ENCODE measurements around the gene PHF2.

The PHF2 gene

DNA sequence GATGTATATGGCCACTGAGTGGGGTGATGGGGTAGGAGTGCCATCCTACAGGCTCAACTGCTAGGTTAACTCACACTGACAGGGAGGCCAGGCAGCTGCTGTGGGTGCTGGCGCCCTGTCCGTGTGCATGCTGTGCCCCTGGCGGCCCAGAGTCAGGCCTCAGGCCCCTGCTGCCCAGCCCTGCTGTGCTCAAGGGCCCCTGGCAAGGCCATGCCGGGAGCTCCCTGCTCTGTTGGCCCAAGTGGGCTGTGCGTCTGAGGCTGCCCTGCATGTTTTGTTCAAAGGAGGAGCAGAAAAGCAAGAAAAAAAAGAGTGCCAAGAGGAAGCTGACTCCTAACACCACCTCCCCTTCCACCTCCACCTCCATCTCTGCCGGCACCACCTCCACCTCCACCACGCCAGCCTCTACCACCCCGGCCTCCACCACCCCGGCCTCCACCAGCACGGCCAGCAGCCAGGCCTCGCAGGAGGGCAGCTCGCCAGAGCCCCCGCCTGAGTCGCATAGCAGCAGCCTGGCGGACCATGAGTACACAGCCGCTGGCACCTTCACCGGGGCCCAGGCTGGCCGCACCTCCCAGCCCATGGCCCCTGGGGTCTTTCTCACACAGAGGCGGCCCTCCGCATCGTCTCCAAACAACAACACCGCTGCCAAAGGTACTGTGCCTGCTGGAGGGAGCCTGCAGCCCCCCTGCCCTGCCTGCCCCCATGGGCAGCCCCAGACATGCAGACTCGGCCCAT lies 100.1 kb downstream of the PHF2 start:
- no peak for DNase-seq (ENCODE audit: low read depth in 2 of 3, low spot score in 1 of 3)

DNA sequence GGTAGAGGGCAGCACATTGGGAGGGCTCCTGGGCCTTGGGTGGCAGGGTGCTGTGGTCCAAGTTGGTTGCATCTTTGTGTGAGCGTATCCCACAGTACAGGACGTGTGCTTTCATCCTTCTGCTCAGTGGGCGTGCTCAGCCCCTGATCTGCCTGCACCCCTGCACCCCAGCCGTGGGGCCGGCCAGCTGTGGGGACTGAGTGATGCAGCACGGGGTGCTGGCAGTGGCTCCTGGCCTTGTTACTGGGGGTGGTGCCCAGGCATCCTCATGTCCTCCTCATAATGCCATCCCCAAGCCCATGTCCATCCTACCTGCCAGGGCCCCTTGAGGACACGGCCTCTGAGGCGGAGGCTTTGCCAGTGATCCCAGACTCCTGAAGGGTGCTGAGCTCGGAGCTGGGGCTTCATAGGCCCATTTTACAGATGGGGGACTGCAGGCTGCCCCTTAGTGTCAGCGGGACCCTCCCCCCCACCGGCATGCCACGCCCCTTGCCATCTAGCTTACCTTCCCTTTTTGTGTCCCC lies 100.7 kb downstream of the PHF2 start:
- DNase-seq (ENCODE audit: low read depth in 2 of 3, low spot score in 1 of 3), result no peak

DNA sequence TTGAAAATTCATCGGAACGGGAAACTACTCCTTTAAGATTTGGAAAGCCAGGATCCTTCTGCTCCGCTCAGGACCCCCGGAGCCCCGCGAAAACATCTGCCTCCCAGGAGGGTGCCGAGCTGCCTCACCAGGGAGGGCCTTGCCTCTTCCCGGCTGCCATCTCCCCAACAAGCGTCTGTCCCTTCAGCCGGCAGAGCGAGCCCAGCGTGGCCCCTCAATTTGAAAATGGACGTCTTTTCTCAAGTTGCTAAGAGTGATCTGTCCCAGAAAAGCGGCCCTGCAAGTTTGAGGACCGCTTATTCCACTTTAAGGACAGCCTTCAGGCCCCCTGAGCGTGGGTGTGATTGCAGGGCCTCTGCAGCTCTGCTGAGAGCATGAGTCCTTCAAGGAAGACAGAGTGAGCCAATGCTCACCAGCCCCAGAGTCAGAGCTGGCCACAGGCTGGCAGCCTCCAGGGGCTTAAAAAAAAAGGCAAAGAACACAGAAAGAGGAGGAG lies 101.3 kb downstream of the PHF2 start:
- no peak for DNase-seq (ENCODE audit: low read depth in 2 of 3, low spot score in 1 of 3)

DNA sequence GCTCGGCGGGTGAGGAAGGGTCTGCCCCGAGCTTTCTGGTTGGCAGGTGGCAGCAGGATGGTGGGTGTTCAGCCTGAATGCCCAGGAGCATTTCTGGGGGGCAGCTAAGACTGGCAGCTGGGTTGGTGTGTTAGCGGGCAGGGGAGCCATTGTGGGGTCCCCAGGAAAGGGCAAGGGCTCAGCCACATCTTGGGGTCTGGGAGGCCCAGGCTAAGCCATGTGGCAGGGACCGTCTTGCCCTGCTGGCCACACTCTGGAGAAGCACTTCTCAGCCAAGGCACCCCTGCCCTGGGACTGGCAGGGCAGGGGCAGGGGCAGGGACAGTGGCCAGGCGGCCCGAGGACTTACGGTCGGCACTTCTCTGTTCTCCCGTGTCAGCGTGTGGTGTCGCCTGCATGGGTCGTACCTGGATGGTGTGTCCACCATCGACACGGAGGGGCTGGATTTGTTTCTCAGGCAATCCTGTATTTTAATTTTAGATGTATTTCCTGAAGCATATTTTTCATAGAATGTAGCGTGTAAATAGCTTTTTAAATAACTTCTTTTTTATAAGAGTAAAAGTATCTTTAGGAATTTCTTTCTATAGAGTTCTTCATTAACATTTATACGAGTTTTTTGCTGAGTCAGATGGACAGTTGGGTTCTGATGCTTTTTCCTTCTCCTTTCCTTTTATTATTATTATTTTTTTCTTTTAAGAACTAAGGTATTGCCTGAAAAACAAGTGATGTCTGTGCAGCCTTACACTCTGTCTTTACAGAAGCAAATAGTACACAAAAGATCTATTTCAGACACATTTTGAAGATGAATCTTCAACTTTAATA lies 102.0 kb downstream of the PHF2 start:
- no peak for DNase-seq (ENCODE audit: low read depth in 2 of 3, low spot score in 1 of 3)

DNA sequence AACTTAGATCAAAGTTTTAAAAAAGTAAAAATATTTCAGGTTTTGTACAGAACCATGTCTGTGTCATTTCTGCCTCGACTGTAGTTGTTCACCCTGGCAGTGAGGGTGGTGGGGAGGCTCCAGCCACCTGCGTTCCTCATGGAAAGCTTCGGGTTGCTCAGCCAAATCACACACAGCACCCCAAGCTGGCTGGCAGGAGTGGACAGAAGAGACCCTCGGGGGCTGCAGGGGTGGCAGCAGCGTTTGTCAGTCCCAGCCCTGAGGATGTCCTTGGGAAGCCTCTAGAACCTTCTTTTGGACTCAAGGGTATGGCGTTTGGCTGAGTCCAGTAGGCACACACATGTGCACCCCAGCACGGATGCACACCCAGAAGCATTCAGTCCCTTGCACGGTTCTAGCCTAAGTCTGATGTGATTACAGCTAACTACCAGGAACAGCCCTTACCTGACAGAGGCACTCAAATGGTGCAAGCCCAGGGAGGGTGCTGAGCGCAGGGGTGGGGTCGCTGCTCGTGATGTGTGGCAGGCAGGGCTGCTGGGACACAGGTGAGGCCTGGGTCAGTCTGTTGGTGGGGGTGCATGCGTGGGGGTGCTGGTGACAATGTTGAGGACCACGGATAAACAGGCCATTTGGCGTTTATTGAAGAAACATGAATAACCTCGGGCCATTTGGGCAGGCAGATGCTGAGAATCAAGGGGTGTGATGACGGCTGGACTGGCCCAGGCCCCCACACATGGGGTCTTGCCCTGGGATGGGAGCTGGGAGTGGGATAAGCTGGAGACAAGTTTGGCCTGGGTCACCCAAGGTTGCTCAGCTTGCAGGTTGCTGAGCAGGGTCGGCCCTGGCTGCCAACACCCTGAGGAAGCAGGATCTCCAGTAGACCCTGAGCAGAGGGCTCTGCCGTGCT lies 103.4 kb downstream of the PHF2 start:
- DNase-seq (ENCODE audit: low read depth in 2 of 3, low spot score in 1 of 3), result no peak

DNA sequence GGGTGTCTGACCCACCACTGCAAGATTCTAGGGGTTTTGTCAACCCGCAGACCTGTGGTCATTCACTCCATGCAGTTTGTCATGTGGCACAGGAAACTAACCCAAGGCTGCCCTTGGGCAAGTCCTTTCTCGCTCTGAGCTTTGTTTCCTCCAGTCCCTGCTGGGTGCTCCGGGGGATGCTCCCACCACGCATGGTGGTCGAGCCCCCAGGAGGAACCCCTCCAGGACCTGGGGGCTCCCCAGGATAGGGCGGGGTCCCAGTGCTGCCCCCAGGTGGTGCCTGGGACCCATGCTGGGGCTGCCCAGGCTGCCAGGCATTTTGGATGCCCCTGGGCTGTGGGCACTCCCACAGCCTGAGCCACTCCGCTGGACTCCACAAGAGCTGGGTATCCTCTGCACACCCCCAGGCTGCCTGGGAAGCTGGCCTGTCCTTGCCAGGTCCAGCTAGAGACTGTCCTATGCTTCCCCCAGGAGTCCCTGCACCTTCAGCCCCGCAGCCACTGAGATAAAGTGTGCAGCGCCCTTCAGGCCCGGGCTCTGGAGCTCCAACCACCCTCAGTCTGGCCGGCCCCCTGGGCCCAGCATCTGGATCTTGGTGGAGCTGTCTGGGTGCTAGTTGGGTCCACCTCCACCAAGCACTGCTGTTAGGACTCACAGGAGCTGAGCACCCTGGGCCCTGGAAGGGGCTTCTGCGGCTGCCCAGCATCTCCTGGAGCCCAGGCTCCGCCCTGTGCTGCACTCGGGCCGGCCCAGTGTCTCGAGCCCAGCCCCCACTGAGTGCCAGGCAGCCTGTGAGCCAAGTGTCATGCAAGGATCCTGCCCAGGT lies 104.3 kb downstream of the PHF2 start:
- DNase-seq (ENCODE audit: low read depth in 2 of 3, low spot score in 1 of 3), result no peak

DNA sequence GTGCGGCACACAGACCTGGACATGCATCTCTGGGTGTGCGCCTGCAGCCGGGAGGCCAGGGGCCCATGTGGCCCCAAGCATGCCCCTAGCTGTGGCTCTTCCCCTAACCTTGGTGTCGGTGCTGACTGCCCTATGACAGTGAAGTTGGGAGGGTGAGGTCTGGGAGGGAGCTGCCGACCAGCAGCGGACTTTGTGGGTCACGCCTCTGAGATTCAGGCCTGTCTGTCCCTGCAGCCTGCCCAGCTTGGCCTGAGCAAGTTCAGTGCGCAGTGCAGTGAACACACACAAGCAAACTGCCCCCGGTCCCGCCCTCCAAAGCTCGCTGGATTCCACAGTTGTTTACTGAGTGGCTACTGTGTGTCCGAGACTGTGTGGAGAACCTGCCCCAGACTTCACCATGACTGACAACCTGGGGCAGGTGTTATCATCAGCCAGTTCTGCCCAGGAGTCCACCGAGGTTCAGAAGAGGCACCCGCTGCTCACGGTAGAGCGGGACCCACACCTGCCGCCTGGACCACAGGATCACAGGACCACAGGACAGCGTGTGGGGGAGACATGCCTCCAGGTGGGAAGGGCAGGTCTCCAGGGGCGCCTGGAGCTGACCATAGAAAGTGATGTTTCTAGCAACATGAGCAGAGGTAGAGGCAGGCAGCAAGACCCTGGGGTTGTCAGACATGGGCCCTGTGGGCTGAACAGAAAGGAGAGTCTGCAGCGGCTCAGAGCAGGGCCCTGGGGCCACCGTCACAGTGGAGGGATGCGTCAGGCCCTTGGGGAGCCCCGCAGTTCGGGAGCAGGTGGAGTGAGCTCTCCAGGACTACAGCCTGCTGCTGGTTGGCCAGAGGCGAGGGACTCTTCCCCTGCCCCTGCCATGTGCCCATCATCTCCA lies 105.1 kb downstream of the PHF2 start:
- DNase-seq (ENCODE audit: low read depth in 2 of 3, low spot score in 1 of 3), result no peak

DNA sequence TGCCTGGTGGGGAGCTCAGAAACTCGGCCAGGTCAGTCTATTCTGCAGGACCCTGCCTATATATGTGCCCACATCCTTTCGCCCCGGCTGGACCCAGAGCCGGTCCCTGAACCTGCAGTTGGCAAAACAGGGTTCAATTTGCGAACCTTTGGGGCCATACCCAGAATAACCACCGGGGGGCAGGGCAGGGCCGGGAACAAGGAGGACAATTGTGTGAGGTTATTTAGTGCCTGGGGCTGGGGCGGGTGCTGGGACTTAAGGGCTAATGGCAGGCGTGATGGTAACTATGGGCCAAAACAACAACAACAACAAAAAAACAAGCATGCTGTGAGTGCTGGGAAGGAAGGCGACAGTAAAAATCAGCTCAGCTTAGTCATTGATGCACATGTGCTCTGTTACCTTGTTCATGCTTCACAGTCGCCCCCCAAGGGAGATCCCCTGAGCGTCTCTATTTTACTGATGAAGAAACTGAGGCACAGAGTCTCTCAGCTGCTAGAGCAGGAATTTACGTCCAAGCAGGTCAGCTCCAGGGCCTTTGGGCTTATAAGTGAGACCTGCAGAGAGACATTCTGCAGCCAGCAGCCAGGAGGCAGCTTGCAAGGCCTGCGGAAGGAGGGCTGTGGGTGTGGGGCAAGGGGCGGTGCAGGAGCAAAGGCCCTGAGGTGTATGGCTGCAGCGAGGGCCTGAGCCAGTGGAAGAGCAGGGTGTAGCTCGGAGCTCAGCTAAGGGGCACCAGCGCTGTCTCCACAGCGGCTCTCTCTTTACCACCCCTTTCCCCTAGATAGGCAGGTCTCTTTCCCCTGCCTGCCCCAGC lies 106.0 kb downstream of the PHF2 start:
- peak; percentile 52 to 77 (median 57) for DNase-seq (ENCODE audit: low read depth in 2 of 3, low spot score in 1 of 3)

DNA sequence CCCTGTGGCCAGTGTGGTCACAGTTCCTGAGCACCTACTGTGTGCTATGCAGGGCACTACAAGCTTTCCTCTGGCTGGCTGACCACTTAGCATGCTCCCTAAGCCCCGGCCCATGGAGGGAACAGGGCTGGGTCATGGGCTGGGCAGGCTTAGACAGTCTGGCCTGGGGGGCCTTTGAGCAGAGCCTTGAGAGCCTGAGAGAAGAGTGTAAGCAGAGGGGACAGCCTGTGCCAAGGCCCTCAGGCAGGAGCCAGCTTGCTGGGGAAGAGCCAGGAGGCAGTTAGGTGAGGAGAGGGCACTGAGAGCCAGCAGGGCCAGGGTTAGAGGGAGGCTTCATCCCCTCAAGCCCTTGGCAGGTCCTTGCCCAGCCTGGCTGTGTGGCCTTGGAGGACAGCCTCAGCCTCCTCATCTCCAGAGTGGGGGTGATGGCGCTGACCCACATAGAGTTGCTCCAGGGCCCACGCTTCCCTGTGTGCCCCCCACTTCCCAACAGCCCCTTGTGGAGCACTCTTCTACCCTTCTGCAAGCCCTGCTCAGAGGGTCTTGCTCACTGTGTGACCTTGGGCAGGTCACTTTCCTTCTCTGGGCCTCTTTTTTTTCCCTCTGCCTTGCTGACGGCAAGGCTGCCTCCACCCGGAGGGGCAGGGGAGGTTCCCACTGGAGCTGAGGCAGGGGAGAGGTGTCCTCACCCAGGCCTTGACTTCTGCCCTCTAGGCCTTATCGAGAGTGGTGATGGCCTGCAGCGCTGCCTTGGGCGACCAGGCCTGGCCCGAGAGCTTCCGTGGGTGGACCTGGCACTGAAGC lies 107.1 kb downstream of the PHF2 start:
- no peak for DNase-seq (ENCODE audit: low read depth in 2 of 3, low spot score in 1 of 3)

DNA sequence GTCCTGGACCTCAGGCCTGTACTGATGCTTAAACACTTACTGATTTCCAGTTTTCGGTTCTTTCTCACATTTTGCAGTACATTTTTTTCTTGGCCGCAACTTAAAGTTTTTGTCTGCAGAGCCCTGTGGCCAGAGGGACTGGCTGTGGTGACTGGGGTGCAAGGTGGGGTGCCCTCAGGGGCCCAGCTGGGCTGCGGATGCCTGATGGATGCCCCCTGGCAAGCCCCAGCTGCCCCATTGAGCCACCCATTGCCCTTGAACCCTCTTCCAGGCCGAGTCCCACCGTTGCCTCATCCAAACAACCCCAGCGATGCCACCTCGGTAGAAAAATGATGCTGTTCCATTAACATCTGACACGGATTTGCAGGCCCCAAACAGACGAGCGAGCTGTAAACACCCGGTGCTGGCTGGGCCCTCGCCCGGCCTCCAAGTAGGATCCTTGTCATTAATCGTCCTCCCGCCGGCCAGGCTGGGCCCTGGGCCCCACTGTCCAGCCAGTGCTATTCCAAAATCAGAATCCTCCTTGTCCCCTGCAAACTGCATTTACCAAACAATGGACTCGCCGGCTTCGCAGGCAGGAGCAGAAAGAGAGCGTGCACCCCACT lies 107.9 kb downstream of the PHF2 start:
- DNase-seq (ENCODE audit: low read depth in 2 of 3, low spot score in 1 of 3), result no peak

DNA sequence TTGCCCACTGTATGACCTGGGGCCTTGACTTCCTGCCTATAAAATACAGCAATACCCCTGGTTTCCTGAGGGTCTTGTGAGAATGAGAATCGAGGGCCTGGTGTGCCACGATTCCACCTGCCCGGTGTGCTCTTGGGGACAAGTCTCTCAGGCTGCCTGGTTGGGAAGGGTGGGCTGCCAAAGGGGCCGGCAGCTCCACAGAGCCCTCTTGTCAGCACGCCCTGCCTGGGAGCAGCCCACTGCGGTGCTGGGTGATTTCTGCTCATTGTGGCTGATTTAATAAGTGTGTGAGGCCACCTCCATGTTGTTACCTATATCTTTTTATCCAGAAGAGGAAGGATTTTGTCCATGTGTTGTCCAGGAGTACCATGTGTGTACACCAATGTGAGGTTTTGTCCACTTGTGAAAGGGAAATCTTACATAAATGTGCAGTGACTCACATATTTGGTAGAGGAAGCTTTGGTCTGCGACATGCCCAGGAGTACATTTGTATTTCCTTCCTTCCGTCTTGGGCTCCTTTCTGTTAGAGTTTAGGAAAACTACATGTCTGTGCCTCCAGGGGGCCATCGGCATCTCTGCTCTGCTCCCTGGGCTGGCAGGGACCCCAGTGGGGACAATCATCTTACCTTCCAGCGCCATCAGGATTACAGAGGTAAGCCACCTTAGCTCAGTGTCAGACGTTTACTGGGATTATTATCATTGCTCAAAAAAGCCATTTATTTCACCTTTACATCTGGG lies 108.6 kb downstream of the PHF2 start:
- DNase-seq (ENCODE audit: low read depth in 2 of 3, low spot score in 1 of 3), result no peak

DNA sequence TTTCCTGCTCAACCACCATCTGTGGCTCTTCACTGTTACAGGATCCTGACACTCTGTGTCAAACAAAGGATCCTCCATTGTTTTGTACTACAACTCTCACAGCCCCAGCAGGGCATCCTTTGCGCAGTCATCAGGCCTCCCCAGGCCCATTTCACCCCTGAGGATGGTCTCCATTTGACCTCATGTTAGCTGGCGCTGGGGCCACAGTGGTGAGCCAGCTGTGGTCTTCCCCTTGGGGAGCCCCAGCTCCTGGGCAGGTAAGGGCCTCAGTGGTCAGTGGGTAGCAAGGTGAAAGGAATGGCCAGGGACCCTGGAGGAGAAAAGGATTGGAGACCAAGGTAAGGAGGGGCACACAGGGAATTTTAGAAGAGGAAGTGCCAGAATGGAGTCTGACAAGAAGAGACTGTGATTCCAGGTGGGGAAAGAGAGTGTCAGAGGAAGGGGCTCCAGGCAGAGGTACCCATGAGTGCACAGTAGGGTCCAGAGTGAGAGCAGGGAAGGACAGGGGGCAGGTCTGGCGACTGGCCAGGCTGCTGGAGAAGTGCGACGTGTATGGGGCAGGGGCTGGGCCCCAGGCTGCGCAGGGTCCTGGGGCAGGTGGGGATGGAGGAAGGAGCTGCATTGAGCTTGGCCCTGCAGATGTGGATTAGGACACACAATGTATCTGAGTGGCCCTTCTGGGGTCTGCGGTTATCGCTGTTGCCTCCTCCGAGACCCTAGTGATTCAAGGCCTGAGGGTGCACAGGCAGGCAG lies 109.9 kb downstream of the PHF2 start:
- DNase-seq (ENCODE audit: low read depth in 2 of 3, low spot score in 1 of 3), result no peak

DNA sequence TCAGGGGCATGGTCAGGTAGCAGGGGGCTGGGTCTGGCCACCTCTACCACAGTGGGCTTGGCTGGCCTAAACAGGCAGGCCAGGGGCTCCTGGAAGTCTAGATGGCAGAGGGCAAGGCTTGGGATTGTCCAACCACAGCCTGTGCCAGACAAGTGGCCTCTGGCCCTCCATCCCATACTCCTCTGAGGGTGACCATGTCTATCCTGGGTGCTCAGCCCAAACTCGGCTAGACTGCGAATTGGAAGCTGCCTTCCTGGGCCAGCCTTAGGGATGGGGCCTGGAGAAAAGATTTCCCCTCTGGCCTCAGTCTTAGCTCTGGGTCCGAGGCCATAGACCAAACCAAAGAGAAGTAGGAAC lies 110.5 kb downstream of the PHF2 start:
- DNase-seq (ENCODE audit: low read depth in 2 of 3, low spot score in 1 of 3), result no peak

DNA sequence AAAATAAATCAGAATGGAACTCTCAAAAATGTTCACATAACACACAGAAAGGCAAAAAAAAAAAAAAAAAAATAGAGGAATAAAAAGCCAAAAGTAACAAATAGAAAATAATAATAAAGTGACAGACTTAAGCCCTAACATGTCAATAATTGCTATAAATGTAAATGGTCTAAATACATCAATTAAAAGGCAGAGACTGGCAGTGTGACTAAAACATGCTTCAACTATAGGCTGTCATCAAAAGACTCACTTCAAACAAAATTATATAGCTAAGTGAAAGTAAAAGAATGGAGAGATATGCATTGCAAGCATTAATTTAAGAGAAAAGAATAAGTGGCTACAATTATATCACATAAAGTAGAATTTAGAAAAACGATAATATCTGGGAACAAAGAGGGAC lies 114.2 kb downstream of the PHF2 start:
- no peak for DNase-seq (ENCODE audit: low read depth in 2 of 3, low spot score in 1 of 3)

DNA sequence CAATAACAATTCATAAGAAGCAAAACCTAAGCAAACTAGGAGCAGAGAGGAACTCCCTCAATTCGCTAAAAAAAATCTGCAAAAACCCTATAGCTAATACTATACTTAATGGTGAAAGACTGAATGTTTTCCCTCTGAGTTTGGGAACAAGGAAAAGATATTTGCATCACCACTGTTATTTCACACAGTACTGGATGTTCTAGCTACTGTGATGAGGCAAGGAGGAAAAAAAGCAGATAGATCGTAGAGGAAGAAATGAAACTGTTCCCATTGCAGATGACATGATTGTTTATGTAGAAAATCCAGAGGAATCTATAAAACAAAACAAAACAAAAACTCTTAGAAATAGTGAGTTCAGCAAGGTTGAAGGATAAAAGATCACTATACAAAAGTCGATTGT lies 116.7 kb downstream of the PHF2 start:
- DNase-seq (ENCODE audit: low read depth in 2 of 3, low spot score in 1 of 3), result no peak
